Dermis blood vessel endothelial cell (primary cell): Measurements from ENCODE around the gene ZC3HAV1. TPM values are rescaled to one million over a fixed set of nuclear protein-coding genes. Genes with fewer than 3 reads are reported as not detected.
"Not testable (repeated sequence)": the region's sequence is repeated elsewhere in the genome, so short reads cannot be mapped to it uniquely, and the experiment has no call there.

Experiments
- DNase-seq: peaks from one replicate; pipeline ENCODE4 v3.0.0; 2010
- total RNA-seq: library from RNA; depleted of rRNA; stranded (reverse); fragments of >200 nt; gene quantifications from 2 replicates; pipeline ENCODE4 v1.2.3, GENCODE V29; 2014

ZC3HAV1 gene
- total RNA-seq, 1 donor from 2014 or later, result 44.6 TPM

GRCh38 chr7:139049111-139049510 is 60.4 kb downstream of the ZC3HAV1 start:
- no peak for DNase-seq

- no peak for DNase-seq
Observed at GRCh38 chr7:139047970-139048369, 61.5 kb downstream of the ZC3HAV1 start.

GRCh38 chr7:139046143-139046542 is 63.4 kb downstream of the ZC3HAV1 start:
- no peak for DNase-seq

- no peak for DNase-seq
Observed at GRCh38 chr7:139044813-139045794, 64.4 kb downstream of the ZC3HAV1 start.

- DNase-seq, result peak; percentile 24
Observed at GRCh38 chr7:139043823-139044812, 65.4 kb downstream of the ZC3HAV1 start.

- DNase-seq, result no peak
Observed at GRCh38 chr7:139041378-139042085, 68.0 kb downstream of the ZC3HAV1 start.

- DNase-seq, result no peak
Observed at GRCh38 chr7:139038691-139039090, 70.8 kb downstream of the ZC3HAV1 start.

- DNase-seq, result no peak
Observed at GRCh38 chr7:139036901-139037300, 72.6 kb downstream of the ZC3HAV1 start.

- peak; percentile 81 for DNase-seq
Observed at GRCh38 chr7:139035586-139036353, 73.8 kb downstream of the ZC3HAV1 start, which contains the start of gene ZC3HAV1L. Gene ZC3HAV1L (minus strand): TSS chr7:139036042. CDS start chr7:139036017, 25 bp downstream.

- peak; percentile 39 for DNase-seq
Observed at GRCh38 chr7:139034855-139035585, 74.5 kb downstream of the ZC3HAV1 start.

- peak; percentile 22 for DNase-seq
Observed at GRCh38 chr7:139034336-139034735, 75.2 kb downstream of the ZC3HAV1 start.

GRCh38 chr7:139033346-139034114 is 76.0 kb downstream of the ZC3HAV1 start:
- no peak for DNase-seq

GRCh38 chr7:139032473-139032872 is 77.0 kb downstream of the ZC3HAV1 start:
- DNase-seq, result no peak

- no peak for DNase-seq
Observed at GRCh38 chr7:139029353-139029752, 80.2 kb downstream of the ZC3HAV1 start.

GRCh38 chr7:139026551-139026950 is 83.0 kb downstream of the ZC3HAV1 start:
- no peak for DNase-seq

GRCh38 chr7:139025861-139026260 is 83.7 kb downstream of the ZC3HAV1 start:
- DNase-seq, result not testable (repeated sequence)

GRCh38 chr7:139023076-139023475 is 86.4 kb downstream of the ZC3HAV1 start:
- no peak for DNase-seq

GRCh38 chr7:139022286-139022685 is 87.2 kb downstream of the ZC3HAV1 start:
- no peak for DNase-seq

- no peak for DNase-seq
Observed at GRCh38 chr7:139018910-139019309, 90.6 kb downstream of the ZC3HAV1 start.
